Omental fat pad (tissue), 4 donors: ENCODE data around the gene SPATA31C2. TPM values are rescaled to one million over a fixed set of nuclear protein-coding genes. Genes with fewer than 3 reads are reported as not detected.

ENCODE experiments used
- ATAC-seq: fragments of 150-250 bp; one replicate; pipeline ENCODE4 v1.9.1; 2016; ENCODE audit warnings: mild to moderate bottlenecking, moderate library complexity; ENCODE audit not compliant: low FRiP score
- DNase-seq: peaks from one replicate; pipeline ENCODE4 v3.0.0-alpha.2; 2019; ENCODE audit warnings: low spot score
- CTCF ChIP-seq, 3 donors: fragments of 450-650 bp; IDR thresholded peaks; one replicate each; pipeline ENCODE4 v1.5.1; 2016 to 2017; ENCODE audit warnings: antibody characterized with exemption in 3 of 3, mild to moderate bottlenecking in 3 of 3, moderate library complexity in 2 of 3
- total RNA-seq, 4 donors: library from RNA; depleted of rRNA; stranded (reverse); fragments of >200 nt; gene quantifications; one replicate each; pipeline ENCODE4 v1.1.0, GENCODE V29; 2016

The SPATA31C2 gene
- total RNA-seq, 4 donors from 2014 or later: not detected

- DNase-seq (no peak), ATAC-seq (no peak)
- no peak for TF ChIP-seq CTCF (IDR thresholded peaks at IDR 0.05)
These were observed 40.8 kb upstream of the SPATA31C2 start for GRCh38 chr9:88179062-88179521.

- DNase-seq (no peak), ATAC-seq (no peak)
- TF ChIP-seq CTCF (IDR thresholded peaks at IDR 0.05): no peak
These were observed 40.4 kb upstream of the SPATA31C2 start for GRCh38 chr9:88178641-88179040.

GRCh38 chr9:88177371-88177770, 39.1 kb upstream of the SPATA31C2 start:
- TF ChIP-seq CTCF (IDR thresholded peaks at IDR 0.05): no peak
- no peak for DNase-seq
- ATAC-seq: no peak

- DNase-seq (no peak), ATAC-seq (no peak)
- no peak for TF ChIP-seq CTCF (IDR thresholded peaks at IDR 0.05)
These were observed 36.0 kb upstream of the SPATA31C2 start for GRCh38 chr9:88174324-88174723.

- no peak for TF ChIP-seq CTCF (IDR thresholded peaks at IDR 0.05)
- ATAC-seq (no peak), DNase-seq (no peak)
These were observed 35.2 kb upstream of the SPATA31C2 start for GRCh38 chr9:88173378-88173999.

GRCh38 chr9:88169700-88170099, 31.4 kb upstream of the SPATA31C2 start:
- TF ChIP-seq CTCF (IDR thresholded peaks at IDR 0.05): no peak
- DNase-seq: no peak
- ATAC-seq: no peak

GRCh38 chr9:88168564-88168963, 30.3 kb upstream of the SPATA31C2 start:
- no peak for TF ChIP-seq CTCF (IDR thresholded peaks at IDR 0.05)
- ATAC-seq (no peak), DNase-seq (no peak)
